Measurements from ENCODE around the gene SPTLC1. TPM values are rescaled to one million over a fixed set of nuclear protein-coding genes. Genes with fewer than 3 reads are reported as not detected.

SPTLC1 gene
- total RNA-seq, 1 experiment from 2014 or later, result 63.3 TPM

DNA sequence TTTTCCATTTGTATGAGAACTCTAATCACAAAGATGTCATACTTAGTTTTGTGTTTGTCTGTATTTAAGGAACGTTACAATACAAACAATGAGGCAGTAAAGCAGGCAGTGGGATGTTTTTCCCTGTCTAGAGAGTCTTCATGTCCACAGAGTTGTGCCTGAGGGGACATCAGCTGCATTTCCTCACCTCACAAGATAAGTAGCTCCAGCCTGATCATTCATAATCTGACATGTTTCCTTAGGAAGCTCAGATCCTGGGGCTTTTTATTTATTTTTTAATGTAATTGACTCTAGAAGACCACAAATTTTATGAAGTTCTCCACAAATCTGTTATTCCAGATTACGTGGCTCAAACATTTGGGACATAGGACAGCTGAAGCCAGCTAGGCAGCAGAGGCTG is 78.5 kb downstream of the SPTLC1 start:
- intact Hi-C loops (cut with micrococcal nuclease), result no loop called here
- peaks cover 2% of the 10 kb centered on the region for H3K36me3 ChIP-seq (ENCODE audit: low read depth, low read length)
- ATAC-seq (no peak), DNase-seq (no peak)
- H3F3A ChIP-seq (ENCODE audit: low read length, unreplicated experiment), result no peaks in the 10 kb centered on the region
- no peaks in the 10 kb centered on the region for H3K79me2 ChIP-seq (ENCODE audit: low read length)
- ChIA-PET CTCF (no interaction called here), POLR2A (ENCODE audit: unreplicated experiment) (no interaction called here)
- H3K9me2 ChIP-seq (replicated peaks; ENCODE audit: low read length), result no peaks in the 10 kb centered on the region
- no peak overlapping the region for H3K4me3 ChIP-seq (ENCODE audit: low read length)
- no peak overlapping the region for H3K9ac ChIP-seq (ENCODE audit: low read length)
- H4K20me1 ChIP-seq (ENCODE audit: low read length), result no peaks in the 10 kb centered on the region
- H3K4me2 ChIP-seq (ENCODE audit: low read length), result no peak overlapping the region
- TF ChIP-seq EZH2 (IDR thresholded peaks at IDR 0.05; ENCODE audit: low read length, unreplicated experiment) (no peak), EZH2phosphoT487 (IDR thresholded peaks at IDR 0.05; ENCODE audit: borderline replicate concordance, low read length) (no peak), CTCF (conservative IDR thresholded peaks at IDR 0.05; ENCODE audit: low read depth, low read length) (no peak)
- no peaks in the 10 kb centered on the region for H3K27me3 ChIP-seq (ENCODE audit: low read length)
- no peaks in the 10 kb centered on the region for H3K9me3 ChIP-seq (ENCODE audit: low read length)
- H3K4me1 ChIP-seq (ENCODE audit: insufficient read depth, low read length), result no peaks in the 10 kb centered on the region
- no peak overlapping the region for H2AFZ ChIP-seq (ENCODE audit: low read length)
- no peak overlapping the region for H3K27ac ChIP-seq (ENCODE audit: low read length)
- BruUV-seq (replicated peaks), result no TSS peak

DNA sequence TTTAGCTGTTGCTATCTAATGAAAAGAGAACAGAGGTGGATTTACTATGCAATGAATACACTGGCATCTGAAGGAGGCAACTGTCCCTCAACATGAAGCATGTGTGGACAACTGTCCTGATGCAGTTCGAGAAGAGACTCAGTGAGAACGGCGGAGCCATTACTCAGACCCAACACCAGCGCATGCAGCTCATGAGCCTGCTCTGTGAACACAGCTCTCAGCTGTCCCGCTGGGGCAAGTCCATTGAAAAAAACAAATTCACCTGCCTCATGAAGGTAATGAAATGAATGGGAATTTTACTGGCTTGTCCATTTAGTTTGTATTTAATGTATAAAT is 78.8 kb downstream of the SPTLC1 start:
- CTCF ChIA-PET, result no interaction called here
- DNase-seq, result no peak
- no peak for TF ChIP-seq EZH2phosphoT487 (IDR thresholded peaks at IDR 0.05; ENCODE audit: borderline replicate concordance, low read length)
- TF ChIP-seq CTCF (conservative IDR thresholded peaks at IDR 0.05; ENCODE audit: low read depth, low read length), result no peak
- no peak for TF ChIP-seq EZH2 (IDR thresholded peaks at IDR 0.05; ENCODE audit: low read length, unreplicated experiment)
- H3K79me2 ChIP-seq (ENCODE audit: low read length), result no peaks in the 10 kb centered on the region
- no peaks in the 10 kb centered on the region for H3K9me3 ChIP-seq (ENCODE audit: low read length)
- H3K27ac ChIP-seq (ENCODE audit: low read length), result no peak overlapping the region
- H4K20me1 ChIP-seq (ENCODE audit: low read length), result no peaks in the 10 kb centered on the region
- H3K4me3 ChIP-seq (ENCODE audit: low read length), result no peak overlapping the region
- BruUV-seq (replicated peaks), result no TSS peak
- no peaks in the 10 kb centered on the region for H3K27me3 ChIP-seq (ENCODE audit: low read length)
- H3K36me3 ChIP-seq (ENCODE audit: low read depth, low read length), result 0 out of 2 replicates have a peak, but pooled peaks cover 3% of the 10 kb centered on the region
- H2AFZ ChIP-seq (ENCODE audit: low read length), result no peak overlapping the region
- ATAC-seq, result no peak
- H3K9me2 ChIP-seq (replicated peaks; ENCODE audit: low read length), result no peaks in the 10 kb centered on the region
- no peaks in the 10 kb centered on the region for H3K4me1 ChIP-seq (ENCODE audit: insufficient read depth, low read length)
- no peaks in the 10 kb centered on the region for H3F3A ChIP-seq (ENCODE audit: low read length, unreplicated experiment)
- H3K9ac ChIP-seq (ENCODE audit: low read length), result no peak overlapping the region
- POLR2A ChIA-PET (ENCODE audit: unreplicated experiment), result no interaction called here
- intact Hi-C loops (cut with micrococcal nuclease), result no loop called here
- no peak overlapping the region for H3K4me2 ChIP-seq (ENCODE audit: low read length)

DNA sequence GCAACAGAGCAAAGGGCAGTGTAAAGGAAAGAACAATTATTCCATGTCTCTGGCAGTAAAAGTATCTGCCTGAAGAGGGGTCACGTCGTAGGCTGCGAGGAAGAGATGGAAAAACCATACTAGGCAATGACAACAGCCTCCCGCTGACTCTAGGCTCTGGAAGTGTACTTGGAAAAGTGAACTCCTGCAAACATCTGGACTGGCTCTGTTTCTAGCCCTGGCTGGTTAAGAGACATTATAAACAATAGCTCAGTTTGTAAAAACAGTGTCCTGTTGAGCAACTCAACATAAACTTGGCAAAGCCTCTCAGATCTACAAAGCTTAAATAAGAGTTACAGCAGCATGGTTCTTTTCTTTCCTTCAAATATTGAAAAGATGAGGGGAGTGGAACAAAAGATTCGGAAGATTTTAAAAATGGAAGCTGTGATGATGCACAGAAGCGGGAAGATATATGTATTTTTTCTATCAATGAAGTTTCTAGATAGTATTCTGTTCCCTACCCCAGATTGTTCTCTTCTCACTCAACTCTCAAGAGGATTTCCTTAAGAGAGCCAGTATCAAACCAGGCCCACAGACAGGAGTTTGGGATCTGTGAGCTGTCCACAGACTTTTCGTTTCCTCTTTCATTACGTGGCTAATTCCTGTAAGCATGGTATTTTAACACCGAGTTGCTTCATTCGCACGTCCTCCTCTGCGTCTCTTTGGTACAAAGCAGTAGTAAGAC is 79.4 kb downstream of the SPTLC1 start:
- Histone ChIP-seq H3F3A (ENCODE audit: low read length, unreplicated experiment) (no peaks in the 10 kb centered on the region), H3K27ac (ENCODE audit: low read length) (no peak overlapping the region), H3K79me2 (ENCODE audit: low read length) (no peaks in the 10 kb centered on the region), H3K9ac (ENCODE audit: low read length) (no peak overlapping the region), H3K4me2 (ENCODE audit: low read length) (no peak overlapping the region), H3K27me3 (ENCODE audit: low read length) (no peaks in the 10 kb centered on the region), H4K20me1 (ENCODE audit: low read length) (no peaks in the 10 kb centered on the region), H3K4me3 (ENCODE audit: low read length) (no peak overlapping the region), H3K36me3 (ENCODE audit: low read depth, low read length) (0 out of 2 replicates have a peak, but pooled peaks cover 3% of the 10 kb centered on the region), H2AFZ (ENCODE audit: low read length) (no peak overlapping the region), H3K4me1 (ENCODE audit: insufficient read depth, low read length) (no peaks in the 10 kb centered on the region), H3K9me3 (ENCODE audit: low read length) (no peaks in the 10 kb centered on the region), H3K9me2 (replicated peaks; ENCODE audit: low read length) (no peaks in the 10 kb centered on the region)
- ATAC-seq, result no peak
- POLR2A ChIA-PET (ENCODE audit: unreplicated experiment), result no interaction called here
- TF ChIP-seq EZH2phosphoT487 (IDR thresholded peaks at IDR 0.05; ENCODE audit: borderline replicate concordance, low read length) (no peak), EZH2 (IDR thresholded peaks at IDR 0.05; ENCODE audit: low read length, unreplicated experiment) (no peak), CTCF (conservative IDR thresholded peaks at IDR 0.05; ENCODE audit: low read depth, low read length) (no peak)
- no TSS peak for BruUV-seq (replicated peaks)
- intact Hi-C loops (cut with micrococcal nuclease), result no loop called here
- CTCF ChIA-PET, result no interaction called here
- no peak for DNase-seq
